Lung (tissue), 12 donors: ENCODE measurements around the gene SCPEP1. TPM values are rescaled to one million over a fixed set of nuclear protein-coding genes. Genes with fewer than 3 reads are reported as not detected.
"Not testable (repeated sequence)": the region's sequence is repeated elsewhere in the genome, so short reads cannot be mapped to it uniquely, and the experiment has no call there.

ENCODE experiments used
- ATAC-seq: fragments of 200-7000 bp; cut with Tn5 transposase; one replicate; pipeline ENCODE4 v1.9.1; 2020; ENCODE audit warnings: moderate number of reproducible peaks; ENCODE audit not compliant: insufficient read depth, low FRiP score
- DNase-seq, 3 donors: peaks; one replicate each; pipeline ENCODE4 v3.0.0-alpha.2; 2013 to 2017
- H3K27ac ChIP-seq, 2 donors: one replicate each; pipeline ENCODE4 v1.5.1; 2013; ENCODE audit warnings: mild to moderate bottlenecking in 2 of 2, moderate library complexity in 2 of 2, control low read depth in 1 of 2, inconsistent platforms in 1 of 2, low read depth in 1 of 2, low read length in 1 of 2
- H3K27me3 ChIP-seq, 3 donors: one replicate each; pipeline ENCODE4 v1.5.1; 2013; ENCODE audit warnings: low read length in 2 of 3; ENCODE audit not compliant: control insufficient read depth in 3 of 3, insufficient read depth in 3 of 3
- H3K36me3 ChIP-seq, 4 donors: one replicate each; pipeline ENCODE4 v1.5.1; 2013; ENCODE audit warnings: low read length in 4 of 4, mild to moderate bottlenecking in 1 of 4, moderate library complexity in 1 of 4; ENCODE audit not compliant: control insufficient read depth in 4 of 4, insufficient read depth in 4 of 4
- H3K4me1 ChIP-seq, 5 donors: one replicate each; pipeline ENCODE4 v1.5.1; 2013; ENCODE audit warnings: low read length in 5 of 5, mild to moderate bottlenecking in 2 of 5, moderate library complexity in 1 of 5; ENCODE audit not compliant: control insufficient read depth in 5 of 5, insufficient read depth in 5 of 5
- H3K4me3 ChIP-seq: one replicate; pipeline ENCODE4 v1.5.1; 2013; ENCODE audit warnings: mild to moderate bottlenecking, control low read depth, moderate library complexity
- H3K9ac ChIP-seq, 2 donors: one replicate each; pipeline ENCODE4 v1.5.1; 2013; ENCODE audit warnings: low read length in 2 of 2, control low read depth in 1 of 2; ENCODE audit not compliant: insufficient read depth in 1 of 2
- H3K9me3 ChIP-seq, 4 donors: one replicate each; pipeline ENCODE4 v1.5.1; 2013; ENCODE audit warnings: low read length in 3 of 4, mild to moderate bottlenecking in 1 of 4, moderate library complexity in 1 of 4; ENCODE audit not compliant: control insufficient read depth in 4 of 4, insufficient read depth in 3 of 4
- WGBS, 2 donors: extraction: QIAGEN DNeasy Blood & Tissue Kit; methylation state at CpG; one replicate each; pipeline ENCODE4 v1.1.7; 2013; 5-methylcytosine and 5-hydroxymethylcytosine counted together
- polyA plus RNA-seq, 2 donors: library from polyadenylated mRNA; stranded (reverse); fragments of 200-250 nt; gene quantifications; one replicate each; pipeline ENCODE4 v1.2.1, GENCODE V29; 2013
- total RNA-seq, 2 donors: library from RNA; depleted of rRNA in 1 of 2; stranded (reverse); fragments of >200 nt in 1 of 2; gene quantifications; one replicate each; pipeline ENCODE4 v1.2.1, GENCODE V29; 2014 to 2021
- TF ChIP-seq, protein P1 (sequence below): IDR thresholded peaks from 2 replicates; pipeline ENCODE4 v1.5.1; 2012; ENCODE audit warnings: mild to moderate bottlenecking; ENCODE audit errors: control extremely low read depth, extremely low read depth
- donor health status: control.
- donor health status: control.
- donor health status: Bipolar disorder and iron deficiency.
- donor health status: healthy.
- donor health status: DM: yes; HTN: yes; CAD: no.

Gene SCPEP1
- total and polyA plus RNA-seq, 4 donors: 49.5 to 122 (median 91.2) TPM

DNA sequence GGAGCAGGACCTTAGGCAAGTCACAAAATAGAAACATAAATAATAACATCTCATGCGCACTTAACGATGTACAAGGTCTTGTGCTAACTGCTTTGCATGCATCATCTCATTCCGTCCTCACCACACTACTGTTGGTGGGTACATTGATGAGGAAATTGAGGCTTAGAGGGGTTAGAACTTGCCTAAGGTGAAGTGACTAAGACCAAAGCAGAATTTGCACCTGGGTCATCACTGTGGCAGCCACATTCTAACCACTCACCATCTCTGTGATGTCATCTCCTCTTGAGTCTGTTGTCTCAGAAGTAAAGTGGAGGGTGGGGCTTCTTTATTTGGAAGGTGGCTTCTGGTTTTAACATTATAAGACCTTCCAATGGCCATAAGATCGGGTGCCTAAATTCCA, 43.7 kb upstream of the SCPEP1 start:
- ATAC-seq: no peak
- peaks cover 0 to 32% (median 8%) of the 10 kb centered on the region in 4 donors for H3K36me3 ChIP-seq
- H3K4me3 ChIP-seq: no peak overlapping the region
- peaks cover 0 to 4% (median 0%) of the 10 kb centered on the region in 4 donors for H3K9me3 ChIP-seq
- WGBS, 2 donors: 90 to 94% methylated on average over 4 of the region's 4 CpGs
- no peaks in the 10 kb centered on the region for H3K4me1 ChIP-seq
- no peak overlapping the region for H3K27ac ChIP-seq
- TF ChIP-seq, protein P1, sequence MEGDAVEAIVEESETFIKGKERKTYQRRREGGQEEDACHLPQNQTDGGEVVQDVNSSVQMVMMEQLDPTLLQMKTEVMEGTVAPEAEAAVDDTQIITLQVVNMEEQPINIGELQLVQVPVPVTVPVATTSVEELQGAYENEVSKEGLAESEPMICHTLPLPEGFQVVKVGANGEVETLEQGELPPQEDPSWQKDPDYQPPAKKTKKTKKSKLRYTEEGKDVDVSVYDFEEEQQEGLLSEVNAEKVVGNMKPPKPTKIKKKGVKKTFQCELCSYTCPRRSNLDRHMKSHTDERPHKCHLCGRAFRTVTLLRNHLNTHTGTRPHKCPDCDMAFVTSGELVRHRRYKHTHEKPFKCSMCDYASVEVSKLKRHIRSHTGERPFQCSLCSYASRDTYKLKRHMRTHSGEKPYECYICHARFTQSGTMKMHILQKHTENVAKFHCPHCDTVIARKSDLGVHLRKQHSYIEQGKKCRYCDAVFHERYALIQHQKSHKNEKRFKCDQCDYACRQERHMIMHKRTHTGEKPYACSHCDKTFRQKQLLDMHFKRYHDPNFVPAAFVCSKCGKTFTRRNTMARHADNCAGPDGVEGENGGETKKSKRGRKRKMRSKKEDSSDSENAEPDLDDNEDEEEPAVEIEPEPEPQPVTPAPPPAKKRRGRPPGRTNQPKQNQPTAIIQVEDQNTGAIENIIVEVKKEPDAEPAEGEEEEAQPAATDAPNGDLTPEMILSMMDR: no peak
- DNase-seq: no peak
- H3K9ac ChIP-seq: no peak overlapping the region
- H3K27me3 ChIP-seq: no peaks in the 10 kb centered on the region

DNA sequence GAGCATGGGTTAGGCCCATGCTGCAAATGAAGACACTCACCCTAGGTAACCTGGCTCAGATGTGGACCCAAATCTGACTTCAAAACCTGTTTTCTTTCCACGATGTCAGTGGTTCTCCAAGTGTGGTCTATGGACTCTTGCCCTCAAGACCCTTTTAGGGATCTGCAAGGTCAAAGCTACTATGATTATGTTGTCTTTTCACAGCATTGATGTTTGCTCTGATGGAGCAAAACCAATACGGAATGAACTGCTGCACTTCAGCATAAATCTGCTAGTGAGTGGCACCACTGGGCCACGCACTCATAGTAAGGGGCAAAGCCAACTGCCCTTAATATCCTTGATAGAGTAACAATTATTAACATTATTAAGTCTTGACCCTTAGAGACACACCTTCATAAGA, 42.5 kb upstream of the SCPEP1 start:
- Histone ChIP-seq H3K27me3 (no peaks in the 10 kb centered on the region), H3K36me3 (peaks cover 6 to 33% (median 9%) of the 10 kb centered on the region in 4 donors), H3K4me3 (no peak overlapping the region), H3K27ac (no peak overlapping the region), H3K4me1 (no peaks in the 10 kb centered on the region), H3K9me3 (no peaks in the 10 kb centered on the region), H3K9ac (no peak overlapping the region)
- WGBS, 2 donors: 70 to 81% methylated on average over 3 of the region's 3 CpGs
- DNase-seq (no peak), ATAC-seq (no peak)
- TF ChIP-seq, protein P1: no peak

DNA sequence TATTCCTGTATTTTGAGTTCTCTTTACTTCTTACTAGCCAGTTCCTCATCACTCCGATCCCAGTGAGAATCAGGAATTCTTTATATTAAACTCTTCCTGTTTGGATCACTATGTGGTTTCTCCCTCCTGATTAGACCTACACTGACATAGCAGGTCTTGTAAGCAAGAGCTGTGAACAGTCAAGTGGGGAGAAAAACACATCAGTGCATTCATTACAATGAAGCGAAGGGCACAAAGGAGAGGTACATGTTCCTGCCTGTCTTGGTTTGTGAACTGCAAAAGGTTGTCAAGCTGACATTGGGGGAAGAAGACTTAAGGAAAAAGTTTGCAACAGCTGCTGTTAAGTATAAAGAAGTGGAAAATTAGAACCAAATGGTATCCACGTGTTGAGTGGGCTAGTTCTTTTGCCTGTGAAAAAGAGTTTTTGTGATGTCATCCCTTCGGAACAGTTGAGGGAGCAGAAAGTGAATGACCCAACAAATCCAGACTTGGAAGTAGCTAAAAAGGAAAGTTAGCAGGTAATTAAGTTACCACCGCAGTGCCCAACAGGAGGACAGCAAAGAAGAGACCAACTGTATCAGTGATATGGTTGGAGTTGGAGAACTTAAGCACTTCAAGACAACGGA, 41.1 kb upstream of the SCPEP1 start:
- TF ChIP-seq, protein P1: no peak
- Histone ChIP-seq H3K4me1 (no peaks in the 10 kb centered on the region), H3K27ac (no peak overlapping the region), H3K4me3 (no peak overlapping the region), H3K9ac (no peak overlapping the region), H3K27me3 (no peaks in the 10 kb centered on the region), H3K9me3 (no peaks in the 10 kb centered on the region), H3K36me3 (peaks cover 11 to 41% (median 15%) of the 10 kb centered on the region in 4 donors)
- DNase-seq: no peak
- no peak for ATAC-seq
- WGBS, 2 donors: 75 to 89% methylated on average over 6 of the region's 6 CpGs

DNA sequence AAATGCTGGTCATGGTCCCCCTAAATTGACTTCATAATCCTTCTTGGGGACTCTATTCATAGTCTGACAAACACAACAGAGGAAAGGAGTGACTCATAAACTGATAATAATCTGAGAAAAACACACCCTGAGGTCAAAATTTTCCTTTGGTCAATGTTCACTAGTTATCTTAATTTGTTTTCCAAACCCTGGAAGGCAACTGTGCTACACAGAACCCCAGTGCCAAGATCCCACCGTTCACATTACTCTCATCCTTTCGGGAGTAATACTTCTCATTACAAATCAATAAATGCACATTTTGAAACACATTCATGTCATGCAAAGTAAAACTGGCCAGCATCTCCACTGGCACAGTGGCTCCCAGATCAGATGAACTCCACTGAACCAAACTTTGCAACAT, 40.2 kb upstream of the SCPEP1 start:
- ATAC-seq: no peak
- Histone ChIP-seq H3K9ac (no peak overlapping the region), H3K27me3 (no peaks in the 10 kb centered on the region), H3K9me3 (no peaks in the 10 kb centered on the region), H3K36me3 (peaks cover 12 to 42% (median 16%) of the 10 kb centered on the region in 4 donors), H3K4me3 (no peak overlapping the region), H3K27ac (peak overlapping the region in 1 of 2 donors; percentile 62), H3K4me1 (no peaks in the 10 kb centered on the region)
- TF ChIP-seq, protein P1: no peak
- whole genome bisulfite sequencing, 2 donors: 72 to 90% methylated on average over 2 of the region's 2 CpGs
- DNase-seq: no peak

DNA sequence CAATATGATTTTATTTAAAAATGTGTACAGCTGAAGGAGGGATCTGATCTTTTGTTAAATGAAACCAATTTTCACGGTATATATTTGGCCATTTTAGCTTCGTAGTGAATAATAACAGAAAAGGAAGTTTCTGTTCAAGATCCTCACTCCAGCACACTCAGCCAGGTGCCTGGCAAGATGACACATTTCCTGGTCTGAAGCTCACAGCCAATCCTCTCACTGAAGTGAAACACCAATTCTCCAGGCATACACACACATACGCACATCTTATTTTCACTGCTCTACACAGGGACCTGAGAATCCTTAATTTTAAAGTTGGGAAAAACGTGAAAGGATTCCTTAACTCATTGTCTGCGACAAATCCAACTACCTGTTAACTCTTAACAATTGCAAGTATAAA, 39.7 kb upstream of the SCPEP1 start:
- not testable (repeated sequence) for H3K27ac ChIP-seq, H3K4me3 ChIP-seq, H3K27me3 ChIP-seq, H3K4me1 ChIP-seq, ATAC-seq, DNase-seq, H3K9me3 ChIP-seq, H3K9ac ChIP-seq
- peaks cover 12 to 45% (median 17%) of the 10 kb centered on the region in 4 donors for H3K36me3 ChIP-seq
- WGBS, 2 donors: 80 to 83% methylated on average over 5 of the region's 5 CpGs
